HCT116 (cell line): ENCODE measurements around the gene NPB. TPM values are rescaled to one million over a fixed set of nuclear protein-coding genes. Genes with fewer than 3 reads are reported as not detected.

ENCODE experiments used
- ATAC-seq: fragments of 200-7000 bp; cut with Tn5 transposase; 2 replicates; pipeline ENCODE4 v1.9.1; 2020; ENCODE audit warnings: mild to moderate bottlenecking, moderate library complexity
- BruUV-seq: library from RNA; stranded (reverse); fragments of 400-500 nt; replicated peaks from 2 replicates; lab custom pipeline; 2021; lab: Mats Ljungman, UMichigan
- CTCF ChIA-PET: fragments of 300-600 bp; sonication (Branson Sonifier 250); formaldehyde crosslinking; loops from one replicate; lab custom pipeline; 2021; ENCODE audit warnings: antibody characterized with exemption; lab: Charles Lee
- POLR2A ChIA-PET: fragments of 300-600, 350-600 bp; sonication (Branson Sonifier 250); formaldehyde crosslinking; loops from one replicate; lab custom pipeline; 2021; ENCODE audit warnings: antibody characterized with exemption; lab: Charles Lee
- RAD21 ChIA-PET, 2 experiments: fragments of 300-600 bp; sonication (Branson Sonifier 250); formaldehyde crosslinking; loops; one replicate each; lab custom pipeline; 2023; ENCODE audit warnings: low total read pairs in 2 of 2; ENCODE audit not compliant: uncharacterized antibody in 2 of 2, unreplicated experiment in 2 of 2, low non-redundant PET in 1 of 2; lab: Charles Lee
- DNase-seq: peaks from one replicate; pipeline ENCODE4 v3.0.0-alpha.2; 2010; ENCODE audit warnings: low read depth, low spot score
- H2AFZ ChIP-seq: fragments of 200-600 bp; shearing (Covaris generic), sonication (generic); 2 replicates; pipeline ENCODE4 v1.6.1; 2017; ENCODE audit warnings: low read depth, mixed run types, mixed read lengths, antibody characterized with exemption, low read length; ENCODE audit not compliant: poor library complexity, severe bottlenecking
- H3K27ac ChIP-seq: 2 replicates; pipeline ENCODE4 v1.5.1; 2012; ENCODE audit warnings: low read depth, low read length
- H3K27me3 ChIP-seq: fragments of 200-600 bp; sonication (generic); 2 replicates; pipeline ENCODE4 v1.6.1; 2016; ENCODE audit warnings: mixed run types, low read length, mixed read lengths; ENCODE audit not compliant: insufficient read depth
- H3K36me3 ChIP-seq, 2 experiments: fragments of 200-500 bp in 1 of 2; fragments of 200-600 bp in 1 of 2; sonication (Bioruptor generic) in 1 of 2; sonication (generic) in 1 of 2; 2 replicates each; pipeline versions ENCODE4 v1.5.1 to v1.6.1; 2014 to 2016; ENCODE audit warnings: low read length in 2 of 2, inconsistent platforms in 1 of 2, mixed read lengths in 1 of 2, mixed run types in 1 of 2; ENCODE audit not compliant: insufficient read depth in 2 of 2, control insufficient read depth in 1 of 2
- H3K4me1 ChIP-seq, 2 experiments: fragments of 200-600 bp in 1 of 2; sonication (generic) in 1 of 2; 2 replicates each; pipeline versions ENCODE4 v1.5.1 to v1.6.1; 2012 to 2017; ENCODE audit warnings: low read length in 2 of 2, inconsistent platforms in 1 of 2, mild to moderate bottlenecking in 1 of 2, mixed read lengths in 1 of 2, mixed run types in 1 of 2, moderate library complexity in 1 of 2; ENCODE audit not compliant: insufficient read depth in 2 of 2, control insufficient read depth in 1 of 2
- H3K4me2 ChIP-seq: fragments of 200-600 bp; sonication (generic); 2 replicates; pipeline ENCODE4 v1.6.1; 2017; ENCODE audit warnings: mixed run types, low read length, mixed read lengths
- H3K4me3 ChIP-seq, 2 experiments: fragments of 200-600 bp in 1 of 2; sonication (generic) in 1 of 2; replicated peaks in 1 of 2; 2 replicates each; pipeline ENCODE4 v1.5.1; 2011 to 2016; ENCODE audit warnings: low read length in 2 of 2, control low read depth in 1 of 2, low read depth in 1 of 2, mild to moderate bottlenecking in 1 of 2, mixed read lengths in 1 of 2, mixed run types in 1 of 2
- H3K79me2 ChIP-seq: fragments of 200-600 bp; sonication (generic); 2 replicates; pipeline ENCODE4 v1.6.1; 2017; ENCODE audit warnings: mild to moderate bottlenecking, mixed run types, low read length, moderate library complexity, mixed read lengths; ENCODE audit not compliant: insufficient read depth
- H3K9ac ChIP-seq: fragments of 200-600 bp; sonication (generic); 2 replicates; pipeline ENCODE4 v1.6.1; 2016; ENCODE audit warnings: low read length, mixed read lengths
- H3K9me2 ChIP-seq: fragments of 200-600 bp; sonication (generic), shearing (Covaris generic); 2 replicates; pipeline ENCODE4 v1.6.1; 2017; ENCODE audit warnings: mixed run types, mild to moderate bottlenecking, moderate library complexity; ENCODE audit not compliant: insufficient read depth
- H3K9me3 ChIP-seq, 2 experiments: fragments of 200-500 bp in 1 of 2; fragments of 200-600 bp in 1 of 2; sonication (Bioruptor generic) in 1 of 2; sonication (generic) in 1 of 2; 2 replicates each; pipeline ENCODE4 v1.6.1; 2014 to 2017; ENCODE audit warnings: low read length in 2 of 2, mixed read lengths in 2 of 2, inconsistent platforms in 1 of 2, low read depth in 1 of 2, mild to moderate bottlenecking in 1 of 2, mixed run types in 1 of 2, moderate library complexity in 1 of 2; ENCODE audit not compliant: control insufficient read depth in 1 of 2, insufficient read depth in 1 of 2
- H4K20me1 ChIP-seq: fragments of 200-600 bp; sonication (generic), shearing (Covaris generic); 2 replicates; pipeline ENCODE4 v1.6.1; 2017; ENCODE audit warnings: mixed run types, mild to moderate bottlenecking, moderate library complexity; ENCODE audit not compliant: insufficient read depth
- CEBPB ChIP-seq: IDR thresholded peaks from 2 replicates; pipeline ENCODE4 v1.6.1; 2012; ENCODE audit warnings: low read depth
- EZH2 ChIP-seq: fragments of 200-600 bp; sonication (generic); IDR thresholded peaks from 2 replicates; pipeline ENCODE4 v1.6.1; 2017; ENCODE audit warnings: antibody characterized with exemption, mixed run types
- EZH2phosphoT487 ChIP-seq: fragments of 200-600 bp; IDR thresholded peaks from 2 replicates; pipeline ENCODE4 v1.6.1; 2018; ENCODE audit warnings: antibody characterized with exemption, borderline replicate concordance
- MAX ChIP-seq: IDR thresholded peaks from 2 replicates; pipeline ENCODE4 v1.6.1; 2012
- SIN3A ChIP-seq: IDR thresholded peaks from 2 replicates; pipeline ENCODE4 v1.6.1; 2012; ENCODE audit warnings: low read depth
- SRF ChIP-seq: IDR thresholded peaks from 2 replicates; pipeline ENCODE4 v1.6.1; 2012; ENCODE audit warnings: low read depth
- intact Hi-C: fragments of 100-400 bp; cut with micrococcal nuclease; formaldehyde crosslinking; loops from 2 replicates; pipeline ENCODE4 v1.10.0; 2022
- total RNA-seq: library from RNA; stranded (reverse); gene quantifications from one replicate; pipeline ENCODE4 v1.2.1, GENCODE V29; 2021; ENCODE audit not compliant: unreplicated experiment
- TF ChIP-seq, protein P1 (sequence below): IDR thresholded peaks from 2 replicates; pipeline ENCODE4 v1.6.1; 2012; ENCODE audit warnings: low read depth

Gene NPB
- total RNA-seq, 1 experiment from 2014 or later: 1.2 TPM

GRCh38 chr17:81899514-81900166 lies 2.4 kb upstream of the NPB start:
- Histone ChIP-seq H3K36me3 (peaks cover 7 to 29% of the 10 kb centered on the region in 2 experiments; a peak in 2 of 4 replicates), H3K27ac (peak overlapping the region; percentile 85; the same call in 1 of the 2 replicates), H2AFZ (no peak overlapping the region), H3K9me2 (no peaks in the 10 kb centered on the region), H3K4me1 (peaks cover 24 to 52% of the 10 kb centered on the region in 2 experiments), H3K9ac (peak overlapping the region; percentile 47), H4K20me1 (no peaks in the 10 kb centered on the region), H3K27me3 (no peaks in the 10 kb centered on the region), H3K79me2 (peaks cover 6% of the 10 kb centered on the region; the same call in 1 of the 2 replicates), H3K9me3 (no peaks in the 10 kb centered on the region), H3K4me3 (no peak overlapping the region), H3K4me2 (peak overlapping the region; percentile 60)
- ChIA-PET POLR2A (no interaction called here), RAD21 (no interaction called here), CTCF (no interaction called here)
- DNase-seq: no peak
- no TSS peak for BruUV-seq
- ATAC-seq: no peak
- TF ChIP-seq, protein P1, sequence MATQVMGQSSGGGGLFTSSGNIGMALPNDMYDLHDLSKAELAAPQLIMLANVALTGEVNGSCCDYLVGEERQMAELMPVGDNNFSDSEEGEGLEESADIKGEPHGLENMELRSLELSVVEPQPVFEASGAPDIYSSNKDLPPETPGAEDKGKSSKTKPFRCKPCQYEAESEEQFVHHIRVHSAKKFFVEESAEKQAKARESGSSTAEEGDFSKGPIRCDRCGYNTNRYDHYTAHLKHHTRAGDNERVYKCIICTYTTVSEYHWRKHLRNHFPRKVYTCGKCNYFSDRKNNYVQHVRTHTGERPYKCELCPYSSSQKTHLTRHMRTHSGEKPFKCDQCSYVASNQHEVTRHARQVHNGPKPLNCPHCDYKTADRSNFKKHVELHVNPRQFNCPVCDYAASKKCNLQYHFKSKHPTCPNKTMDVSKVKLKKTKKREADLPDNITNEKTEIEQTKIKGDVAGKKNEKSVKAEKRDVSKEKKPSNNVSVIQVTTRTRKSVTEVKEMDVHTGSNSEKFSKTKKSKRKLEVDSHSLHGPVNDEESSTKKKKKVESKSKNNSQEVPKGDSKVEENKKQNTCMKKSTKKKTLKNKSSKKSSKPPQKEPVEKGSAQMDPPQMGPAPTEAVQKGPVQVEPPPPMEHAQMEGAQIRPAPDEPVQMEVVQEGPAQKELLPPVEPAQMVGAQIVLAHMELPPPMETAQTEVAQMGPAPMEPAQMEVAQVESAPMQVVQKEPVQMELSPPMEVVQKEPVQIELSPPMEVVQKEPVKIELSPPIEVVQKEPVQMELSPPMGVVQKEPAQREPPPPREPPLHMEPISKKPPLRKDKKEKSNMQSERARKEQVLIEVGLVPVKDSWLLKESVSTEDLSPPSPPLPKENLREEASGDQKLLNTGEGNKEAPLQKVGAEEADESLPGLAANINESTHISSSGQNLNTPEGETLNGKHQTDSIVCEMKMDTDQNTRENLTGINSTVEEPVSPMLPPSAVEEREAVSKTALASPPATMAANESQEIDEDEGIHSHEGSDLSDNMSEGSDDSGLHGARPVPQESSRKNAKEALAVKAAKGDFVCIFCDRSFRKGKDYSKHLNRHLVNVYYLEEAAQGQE: no peak
- TF ChIP-seq CEBPB: no peak
- TF ChIP-seq EZH2: no peak
- TF ChIP-seq SRF: no peak
- no peak for TF ChIP-seq MAX
- TF ChIP-seq SIN3A: no peak
- TF ChIP-seq EZH2phosphoT487: no peak
- intact Hi-C loops: no loop called here
